Activated CD8-positive, alpha-beta memory T cell treated with anti-CD3 and anti-CD28 coated beads, Interleukin-2, amount 50 U/mL, for 4 hours (primary cell): ENCODE data around the gene TMEM132C.

Experiments used
- DNase-seq: peaks from one replicate; pipeline ENCODE4 v3.0.0-alpha.2; 2020

TMEM132C gene

GRCh38 chr12:128680555-128680954, 413.6 kb downstream of the TMEM132C start:
- DNase-seq: no peak

- no peak for DNase-seq
These were observed 415.7 kb downstream of the TMEM132C start for GRCh38 chr12:128682548-128683275.

- no peak for DNase-seq
These were observed 417.4 kb downstream of the TMEM132C start for GRCh38 chr12:128684352-128684751.

- DNase-seq: no peak
These were observed 419.0 kb downstream of the TMEM132C start for GRCh38 chr12:128685903-128686475.

DNA sequence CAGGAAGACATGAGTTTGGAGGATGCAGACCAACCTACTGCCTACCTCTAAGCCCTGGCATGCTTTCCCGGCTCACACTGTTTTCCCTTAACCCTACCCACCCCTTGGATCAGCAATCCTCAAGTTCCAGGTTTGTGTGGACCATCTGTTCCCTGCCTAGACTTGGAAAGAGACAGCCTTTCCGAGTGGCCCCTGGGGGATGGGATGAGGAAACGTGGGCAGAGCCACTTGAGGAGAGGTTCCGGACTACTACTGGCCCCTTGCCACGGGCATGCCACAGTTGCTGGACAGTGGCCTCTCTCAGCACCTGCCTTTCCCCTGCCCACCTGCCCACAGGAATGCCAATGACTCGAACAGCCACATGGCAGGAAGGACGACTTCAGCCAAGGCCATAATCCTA, 420.9 kb downstream of the TMEM132C start:
- no peak for DNase-seq

- DNase-seq: no peak
These were observed 423.7 kb downstream of the TMEM132C start for GRCh38 chr12:128690641-128691040.

DNA sequence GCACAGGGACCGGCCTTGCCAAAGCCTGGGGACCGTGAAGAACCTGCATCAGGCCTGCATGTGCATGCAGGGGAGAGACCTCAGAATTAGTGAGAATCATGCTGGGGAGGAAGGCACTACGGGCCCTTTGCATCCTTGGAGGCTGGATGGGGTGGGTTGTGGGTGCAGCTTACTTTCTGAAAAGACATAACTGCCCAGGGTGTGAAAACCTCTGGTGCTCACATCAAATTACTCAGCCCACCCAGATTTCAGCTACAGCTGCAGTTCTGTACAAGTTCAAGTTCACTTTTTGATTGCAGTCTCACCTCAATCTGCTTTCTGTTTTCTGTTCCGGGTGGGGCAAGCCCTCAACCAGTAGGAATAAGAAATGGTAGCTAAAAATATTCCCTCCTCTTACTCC, 426.1 kb downstream of the TMEM132C start:
- no peak for DNase-seq

DNA sequence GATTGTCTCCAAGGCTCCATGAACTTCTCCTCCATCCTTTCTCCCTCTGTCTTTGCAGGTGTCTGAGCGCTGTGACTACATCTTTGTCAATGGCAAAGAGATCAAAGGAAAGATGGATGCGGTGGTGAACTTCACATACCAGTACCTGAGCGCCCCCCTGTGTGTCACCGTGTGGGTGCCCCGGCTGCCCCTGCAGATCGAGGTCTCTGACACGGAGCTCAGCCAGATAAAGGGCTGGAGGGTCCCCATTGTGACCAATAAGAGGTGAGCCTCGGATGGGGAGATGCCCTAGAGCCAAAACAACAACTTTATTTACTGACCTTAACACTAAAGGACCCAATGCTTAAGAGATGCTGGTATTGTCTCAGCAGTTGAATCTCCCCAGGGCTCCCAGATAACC, 426.8 kb downstream of the TMEM132C start:
- no peak for DNase-seq

GRCh38 chr12:128694445-128694844, 427.5 kb downstream of the TMEM132C start:
- DNase-seq: no peak

DNA sequence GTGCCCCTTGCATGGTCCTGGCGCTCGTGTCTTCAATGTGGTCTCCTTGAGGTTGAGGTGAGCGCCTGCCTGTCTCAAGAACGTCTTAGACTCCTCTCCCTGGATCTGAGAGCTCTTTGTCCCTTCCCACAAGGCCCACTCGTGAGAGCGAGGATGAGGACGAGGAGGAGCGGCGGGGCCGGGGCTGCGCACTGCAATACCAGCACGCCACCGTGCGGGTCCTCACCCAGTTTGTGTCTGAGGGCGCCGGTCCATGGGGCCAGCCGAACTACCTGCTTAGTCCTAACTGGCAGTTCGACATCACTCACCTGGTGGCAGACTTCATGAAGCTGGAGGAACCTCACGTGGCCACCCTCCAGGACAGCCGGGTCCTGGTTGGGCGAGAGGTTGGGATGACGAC, 428.7 kb downstream of the TMEM132C start:
- DNase-seq: no peak

DNA sequence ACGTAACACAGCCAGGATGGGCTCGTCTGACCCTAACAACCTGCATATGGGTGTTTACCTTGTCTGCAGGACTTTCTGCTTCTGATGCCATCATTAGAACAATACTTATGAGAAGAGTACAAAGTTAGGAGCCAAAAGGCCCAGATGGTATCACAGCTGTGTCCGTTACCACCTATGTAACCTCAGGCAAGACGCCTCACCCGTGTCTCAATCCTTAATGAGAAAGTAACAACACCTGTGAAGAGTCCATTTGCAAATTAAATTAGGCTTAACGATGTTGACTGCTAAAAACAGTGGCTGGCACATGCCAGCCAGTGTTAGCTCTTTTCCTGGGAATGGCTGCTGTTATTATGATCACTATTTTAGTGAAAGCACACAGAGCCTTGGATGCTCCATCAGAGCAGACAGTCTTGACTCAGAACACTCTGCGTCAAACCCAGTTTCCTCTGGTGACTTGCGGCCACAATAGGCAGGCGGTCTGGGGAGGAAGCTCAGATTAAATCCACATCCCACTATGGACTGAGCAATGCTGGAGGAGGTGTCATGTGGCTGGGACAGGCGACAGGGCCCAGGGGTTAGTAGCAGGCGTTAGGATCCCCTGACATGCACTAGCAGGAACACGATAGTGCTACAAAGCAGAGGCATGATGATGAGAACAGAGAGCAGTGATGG, 431.5 kb downstream of the TMEM132C start:
- no peak for DNase-seq

DNA sequence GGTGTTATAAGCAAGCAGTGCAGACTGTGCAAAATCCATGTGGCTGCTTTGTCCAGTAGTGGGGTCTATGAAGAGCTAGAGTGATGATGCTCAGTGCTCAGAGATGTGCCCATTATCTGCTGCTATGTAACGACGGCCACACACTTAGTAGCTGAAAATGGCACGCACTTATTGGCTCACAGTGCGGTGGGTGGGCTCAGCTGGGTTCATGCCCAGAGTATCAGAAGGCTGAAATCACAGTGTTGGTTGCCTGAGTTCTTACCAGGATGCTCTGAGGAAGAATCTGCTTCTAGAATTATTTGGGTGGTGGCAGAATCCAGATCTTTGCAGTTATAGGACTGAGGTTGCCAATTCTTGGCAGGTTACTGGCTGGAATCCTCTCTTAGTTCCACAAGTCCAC, 432.1 kb downstream of the TMEM132C start:
- no peak for DNase-seq

- no peak for DNase-seq
These were observed 435.4 kb downstream of the TMEM132C start for GRCh38 chr12:128702371-128702770.

- DNase-seq: no peak
These were observed 438.2 kb downstream of the TMEM132C start for GRCh38 chr12:128705140-128705539.

DNA sequence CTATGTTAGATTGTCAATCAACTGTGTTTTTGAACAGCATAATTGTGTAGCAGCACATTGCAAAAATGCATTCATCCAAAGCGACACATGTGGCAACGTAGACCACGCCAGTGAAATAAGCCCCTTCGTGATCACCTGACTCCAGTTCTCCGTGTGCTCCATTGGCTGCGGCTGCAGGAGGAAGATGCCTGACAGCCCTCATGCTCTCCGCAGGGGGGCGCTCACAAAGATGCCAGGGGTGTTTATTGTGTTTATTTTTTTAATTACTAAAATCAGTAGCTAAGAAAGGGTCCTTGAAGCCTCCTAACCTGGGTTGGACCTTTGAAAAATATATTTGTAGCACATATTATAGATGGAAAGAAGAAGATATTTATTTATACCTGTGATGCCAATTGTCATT, 440.5 kb downstream of the TMEM132C start:
- DNase-seq: no peak

DNA sequence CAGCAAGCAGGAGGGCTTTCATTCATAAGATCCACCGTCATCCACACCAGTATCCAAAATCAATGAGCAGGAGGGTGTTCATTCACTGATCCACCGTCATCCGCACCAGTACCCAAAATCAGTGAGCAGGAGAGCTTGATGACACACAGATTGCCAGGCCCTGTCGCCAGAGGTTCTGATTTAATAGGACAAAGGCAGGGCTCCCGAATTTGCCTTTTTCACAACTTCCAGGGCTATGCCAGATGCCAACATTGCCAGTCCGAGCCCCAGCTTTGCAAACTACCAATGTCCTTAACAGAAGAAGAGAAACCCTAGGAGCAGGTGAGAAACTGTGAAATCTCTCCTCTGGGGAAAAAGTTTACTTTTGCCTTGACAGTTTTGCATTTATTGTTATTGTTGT, 441.8 kb downstream of the TMEM132C start:
- DNase-seq: no peak

DNA sequence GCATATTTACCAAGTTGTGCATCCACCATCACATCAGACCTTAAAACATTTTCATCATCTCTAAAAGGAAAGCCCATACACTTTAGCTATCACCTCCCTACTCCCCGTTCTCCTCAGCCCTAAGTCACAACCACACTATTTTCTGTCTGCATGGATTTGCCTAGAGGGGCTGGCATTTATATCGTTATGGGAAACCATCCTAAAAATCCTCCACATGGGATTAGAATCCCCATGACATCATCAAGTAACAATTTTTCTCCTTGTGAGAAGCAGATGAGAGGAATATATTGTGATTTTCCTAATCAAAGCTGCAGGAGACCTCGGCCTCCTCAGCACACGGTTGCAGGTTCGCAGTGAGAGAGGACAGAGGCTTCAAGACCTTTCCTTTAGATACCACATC, 442.7 kb downstream of the TMEM132C start:
- no peak for DNase-seq

DNA sequence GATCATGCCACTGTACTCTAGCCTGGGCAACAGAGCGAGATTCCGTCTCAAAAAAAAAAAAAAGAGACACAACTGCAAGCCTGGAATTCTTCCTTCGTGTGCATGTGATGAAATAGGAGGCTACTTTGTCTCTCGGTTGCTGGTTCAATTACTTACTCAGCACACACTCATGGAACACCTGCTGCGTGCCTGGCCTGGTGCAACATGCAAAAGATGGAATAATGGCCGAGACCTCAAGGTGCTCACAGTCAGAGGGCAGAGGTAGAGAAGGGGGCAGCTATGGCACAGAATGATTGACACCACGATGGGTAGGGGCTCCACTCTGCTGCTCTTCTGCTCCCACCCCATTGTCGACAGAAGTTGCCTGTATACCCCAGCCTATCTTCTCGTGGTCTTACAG, 444.5 kb downstream of the TMEM132C start:
- no peak for DNase-seq

DNA sequence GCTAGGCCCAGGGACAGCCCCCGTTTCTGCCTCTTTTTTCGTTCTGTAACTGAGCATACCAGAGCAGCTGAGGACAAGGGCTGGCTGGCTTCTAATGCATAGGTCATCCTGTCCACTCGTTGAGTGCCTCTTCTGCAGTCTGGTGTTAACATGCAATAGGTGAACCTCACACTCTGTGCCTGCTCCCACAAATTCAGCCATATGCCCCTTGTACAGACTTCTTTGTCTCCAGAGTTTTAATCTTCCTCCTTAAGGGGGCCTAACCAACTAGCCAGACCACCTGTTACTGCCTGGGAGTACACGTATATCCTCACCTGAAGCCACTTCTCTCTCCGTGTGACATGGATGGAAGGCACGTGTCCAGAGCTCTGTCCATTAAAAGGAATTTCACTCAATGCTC, 445.7 kb downstream of the TMEM132C start:
- no peak for DNase-seq

- no peak for DNase-seq
These were observed 448.5 kb downstream of the TMEM132C start for GRCh38 chr12:128715485-128715884.

GRCh38 chr12:128724468-128725046, 457.6 kb downstream of the TMEM132C start:
- no peak for DNase-seq

GRCh38 chr12:128726886-128727285, 459.9 kb downstream of the TMEM132C start:
- no peak for DNase-seq

DNA sequence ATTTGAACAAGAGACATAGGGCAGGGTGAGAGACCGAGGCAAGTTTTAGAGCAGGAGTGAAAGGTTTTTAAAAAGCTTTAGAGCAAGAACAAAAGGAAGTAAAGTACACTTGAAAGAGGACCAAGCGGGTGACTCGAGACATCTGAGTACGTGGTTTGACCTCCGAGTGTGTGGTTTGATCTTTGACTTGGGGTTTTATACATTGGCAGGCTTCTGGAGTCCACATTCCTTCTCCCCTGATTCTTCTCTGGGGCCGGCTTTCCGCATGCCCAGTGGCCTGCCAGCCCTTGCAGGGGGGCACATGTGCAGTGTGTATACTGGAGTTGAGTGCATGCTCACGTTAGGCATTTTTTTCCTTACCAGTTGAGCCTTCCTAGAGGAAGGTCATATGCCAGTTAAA, 460.5 kb downstream of the TMEM132C start:
- DNase-seq: no peak

DNA sequence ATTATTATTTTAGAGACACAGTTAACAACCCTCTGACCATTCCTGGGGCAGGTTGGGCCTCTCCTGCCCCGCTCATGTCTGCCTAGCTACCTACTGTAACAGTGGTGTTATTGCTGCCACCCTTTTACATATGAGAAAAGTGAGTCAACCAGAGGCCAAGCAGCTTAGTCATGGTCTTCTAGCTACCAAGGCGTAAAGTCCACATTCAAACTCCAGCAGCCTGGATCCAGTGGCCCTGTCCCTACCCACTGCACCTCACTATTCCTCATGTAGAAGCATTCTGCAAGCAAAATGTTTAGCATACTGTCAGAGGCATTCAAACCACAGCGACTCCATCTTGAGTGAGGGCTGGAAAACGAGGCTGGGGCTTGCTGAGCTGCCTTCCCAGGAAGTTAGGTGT, 461.0 kb downstream of the TMEM132C start:
- DNase-seq: no peak
